IMR-90 (cell line): ENCODE data around the gene FFAR1. TPM values are rescaled to one million over a fixed set of nuclear protein-coding genes. Genes with fewer than 3 reads are reported as not detected.

ENCODE experiments used
- ATAC-seq: fragments of 200-7000 bp; cut with Tn5 transposase; 2 replicates; pipeline ENCODE4 v1.9.1; 2020; ENCODE audit warnings: low read depth, mild to moderate bottlenecking, moderate library complexity
- BruUV-seq: library from RNA; stranded (reverse); fragments of 400-500 nt; replicated peaks from 2 replicates; lab custom pipeline; 2021; lab: Mats Ljungman, UMichigan
- CTCF ChIA-PET: fragments of 300-600 bp; formaldehyde crosslinking; extraction: SDS; loops from one replicate; lab custom pipeline; 2021; ENCODE audit warnings: antibody characterized with exemption; lab: Yijun Ruan, JAX
- POLR2A ChIA-PET: fragments of 300-600 bp; sonication (Branson Sonifier 250); formaldehyde crosslinking; loops from one replicate; lab custom pipeline; 2022; ENCODE audit warnings: antibody characterized with exemption; ENCODE audit not compliant: unreplicated experiment; lab: Charles Lee
- DNase-seq: peaks from one replicate; pipeline ENCODE4 v3.0.0; 2013
- H2AFZ ChIP-seq: replicated peaks from 2 replicates; pipeline ENCODE3; 2013; ENCODE audit warnings: low read length, mild to moderate bottlenecking; ENCODE audit not compliant: poor library complexity
- H2AK5ac ChIP-seq: 2 replicates; pipeline ENCODE4 v1.6.1; 2013; ENCODE audit warnings: low read depth, low read length, inconsistent platforms
- H2AK9ac ChIP-seq: replicated peaks from 2 replicates; pipeline ENCODE3; 2013; ENCODE audit warnings: mild to moderate bottlenecking, low read depth, low read length, moderate library complexity; ENCODE audit not compliant: poor library complexity
- H2BK120ac ChIP-seq: 2 replicates; pipeline ENCODE4 v1.6.1; 2013; ENCODE audit warnings: low read depth, low read length, inconsistent platforms
- H2BK15ac ChIP-seq: 3 replicates; pipeline ENCODE4 v1.6.1; 2013; ENCODE audit warnings: low read depth, low read length, inconsistent platforms
- H2BK20ac ChIP-seq: 2 replicates; pipeline ENCODE4 v1.6.1; 2013; ENCODE audit warnings: low read depth, mild to moderate bottlenecking, inconsistent platforms, low read length, moderate library complexity
- H2BK5ac ChIP-seq: 2 replicates; pipeline ENCODE4 v1.6.1; 2013; ENCODE audit warnings: mild to moderate bottlenecking, low read depth, low read length, inconsistent platforms; ENCODE audit not compliant: poor library complexity, severe bottlenecking
- H3K14ac ChIP-seq: replicated peaks from 2 replicates; pipeline ENCODE4 v1.6.1; 2013; ENCODE audit warnings: low read depth, low read length, inconsistent platforms
- H3K18ac ChIP-seq: 2 replicates; pipeline ENCODE4 v1.6.1; 2013; ENCODE audit warnings: low read depth, low read length, control low read depth
- H3K23ac ChIP-seq: 2 replicates; pipeline ENCODE4 v1.6.1; 2013; ENCODE audit warnings: low read depth, low read length, inconsistent platforms
- H3K27ac ChIP-seq: 2 replicates; pipeline ENCODE4 v1.5.1; 2013; ENCODE audit warnings: mild to moderate bottlenecking, control low read depth, low read length; ENCODE audit not compliant: insufficient read depth
- H3K27me3 ChIP-seq: 2 replicates; pipeline ENCODE4 v1.6.1; 2013; ENCODE audit warnings: low read length; ENCODE audit not compliant: control insufficient read depth, insufficient read depth
- H3K36me3 ChIP-seq: 2 replicates; pipeline ENCODE4 v1.6.1; 2013; ENCODE audit warnings: low read length, mixed read lengths; ENCODE audit not compliant: control insufficient read depth, insufficient read depth
- H3K4ac ChIP-seq: 2 replicates; pipeline ENCODE4 v1.6.1; 2013; ENCODE audit warnings: low read depth, low read length, inconsistent platforms
- H3K4me1 ChIP-seq: 2 replicates; pipeline ENCODE4 v1.6.1; 2013; ENCODE audit warnings: low read length, mixed read lengths; ENCODE audit not compliant: control insufficient read depth, insufficient read depth
- H3K4me2 ChIP-seq: 2 replicates; pipeline ENCODE4 v1.6.1; 2013; ENCODE audit warnings: low read depth, mild to moderate bottlenecking, control low read depth, low read length, moderate library complexity
- H3K4me3 ChIP-seq: 2 replicates; pipeline ENCODE4 v1.5.1; 2013; ENCODE audit warnings: low read depth, mild to moderate bottlenecking, control low read depth, low read length, moderate library complexity; ENCODE audit not compliant: insufficient read depth
- H3K56ac ChIP-seq: 2 replicates; pipeline ENCODE4 v1.6.1; 2013; ENCODE audit warnings: low read length, inconsistent platforms; ENCODE audit not compliant: insufficient read depth; ENCODE audit errors: extremely low read depth
- H3K79me1 ChIP-seq, 2 experiments: 2 replicates each; pipeline ENCODE4 v1.6.1; 2013; ENCODE audit warnings: low read length in 2 of 2, inconsistent platforms in 1 of 2, low read depth in 1 of 2
- H3K9ac ChIP-seq: 2 replicates; pipeline ENCODE4 v1.6.1; 2013; ENCODE audit warnings: low read depth, low read length, control low read depth
- H3K9me1 ChIP-seq: 2 replicates; pipeline ENCODE4 v1.6.1; 2013; ENCODE audit warnings: low read length, inconsistent platforms; ENCODE audit not compliant: insufficient read depth
- H3K9me3 ChIP-seq: 2 replicates; pipeline ENCODE4 v1.6.1; 2013; ENCODE audit warnings: low read length; ENCODE audit not compliant: control insufficient read depth, insufficient read depth
- H4K20me1 ChIP-seq: 2 replicates; pipeline ENCODE4 v1.6.1; 2013; ENCODE audit warnings: low read length, inconsistent platforms; ENCODE audit not compliant: insufficient read depth
- H4K5ac ChIP-seq: 2 replicates; pipeline ENCODE4 v1.6.1; 2013; ENCODE audit warnings: mild to moderate bottlenecking, low read depth, low read length, control low read depth
- H4K8ac ChIP-seq, 2 experiments: 2 replicates each; pipeline ENCODE4 v1.6.1; 2013; ENCODE audit warnings: low read depth in 2 of 2, low read length in 2 of 2, control low read depth in 1 of 2, inconsistent platforms in 1 of 2
- H4K91ac ChIP-seq: 2 replicates; pipeline ENCODE4 v1.6.1; 2013; ENCODE audit warnings: low read depth, low read length, inconsistent platforms; ENCODE audit not compliant: insufficient read depth
- CEBPB ChIP-seq: IDR thresholded peaks from 2 replicates; pipeline ENCODE4 v1.6.1; 2012; ENCODE audit warnings: low read depth, low read length, improper control_type of control experiment
- WGBS, 2 experiments: methylation state at CpG; one replicate each; pipeline versions ENCODE4 v1.1.5 to v1.1.7; 2013; ENCODE audit warnings: missing lambda C conversion rate in 2 of 2; ENCODE audit not compliant: insufficient read length in 1 of 2; ENCODE audit errors: extremely low coverage in 2 of 2; 5-methylcytosine and 5-hydroxymethylcytosine counted together
- dilution Hi-C: fragments of 300-500 bp; cut with HindIII; formaldehyde crosslinking; loops from one replicate; pipeline ENCODE4 v1.14.3; 2018; ENCODE audit warnings: low sequenced_read_pairs; ENCODE audit not compliant: unreplicated experiment
- in situ Hi-C: fragments of 300-500 bp; cut with MboI; formaldehyde crosslinking; loops from 3 replicates; pipeline ENCODE4 v1.14.3; 2019; ENCODE audit warnings: low sequenced_read_pairs, inconsistent platforms, mixed read lengths
- intact Hi-C: fragments of 100-400 bp; cut with micrococcal nuclease; formaldehyde crosslinking; loops from 2 replicates; pipeline ENCODE4 v1.10.0; 2022
- polyA plus RNA-seq, 3 experiments: library from polyadenylated mRNA; depleted of rRNA; stranded (reverse); fragments of >200 nt; gene quantifications; 2 replicates each; pipeline ENCODE4 v1.2.3, GENCODE V29; 2012; ENCODE audit warnings: low replicate concordance in 1 of 3
- total RNA-seq: library from RNA; depleted of rRNA; stranded (reverse); fragments of >200 nt; gene quantifications from 2 replicates; pipeline ENCODE4 v1.2.3, GENCODE V29; 2012
- TF ChIP-seq, protein P1 (sequence below): conservative IDR thresholded peaks from 2 replicates; pipeline ENCODE4 v1.5.1; 2012; ENCODE audit warnings: mild to moderate bottlenecking, low read depth, low read length, improper control_type of control experiment

FFAR1 gene
- total and polyA plus RNA-seq, 2 of the 4 experiments (the other 2 are of a cell fraction), result not detected

DNA sequence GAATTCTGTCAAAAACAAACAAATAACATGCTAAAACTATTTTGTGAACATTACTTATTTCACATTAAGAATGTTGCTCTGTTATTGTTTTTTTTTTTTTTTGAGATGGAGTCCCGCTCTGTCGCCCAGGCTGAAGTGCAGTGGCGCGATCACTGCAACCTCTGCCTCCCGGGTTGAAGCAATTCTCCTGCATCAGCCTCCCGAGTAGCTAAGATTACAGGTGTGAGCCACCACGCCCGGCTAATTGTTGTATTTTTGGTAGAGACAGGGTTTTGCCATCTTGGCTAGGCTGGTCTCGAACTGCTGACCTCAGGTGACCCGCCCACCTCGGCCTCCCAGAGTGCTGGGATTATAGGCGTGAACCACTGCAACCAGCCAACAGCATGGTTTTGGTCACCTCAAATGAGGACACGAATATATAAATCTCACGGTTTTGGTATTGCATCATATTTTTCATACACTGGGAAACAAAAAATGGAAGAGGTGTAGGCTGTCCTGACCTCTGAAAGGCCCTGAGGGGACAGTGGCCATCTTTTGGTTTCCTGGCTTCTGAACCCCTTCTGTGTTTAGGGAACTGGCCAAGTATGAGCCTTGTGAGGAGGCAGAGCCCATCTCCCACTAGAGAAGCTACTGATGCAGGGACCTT, 48.7 kb downstream of the FFAR1 start:
- H2AK5ac ChIP-seq, result no peak overlapping the region
- H4K5ac ChIP-seq, result no peak overlapping the region
- H2BK15ac ChIP-seq, result no peak overlapping the region
- WGBS, 2 experiments, result 61% methylated on average over 3 of the region's 14 CpGs; no CpG with 5 or more reads in 1 of the 2 experiments
- H3K9me1 ChIP-seq, result no peaks in the 10 kb centered on the region
- no TSS peak for BruUV-seq
- H2AK9ac ChIP-seq, result no peak overlapping the region
- peaks cover 3% of the 10 kb centered on the region; the same call in 1 of the 2 replicates for H3K27me3 ChIP-seq
- no peak overlapping the region for H4K91ac ChIP-seq
- no peaks in the 10 kb centered on the region for H3K36me3 ChIP-seq
- no peak overlapping the region for H2BK5ac ChIP-seq
- no peak for DNase-seq
- H3K9ac ChIP-seq, result no peak overlapping the region
- no peak overlapping the region for H3K4ac ChIP-seq
- CTCF ChIA-PET, result interaction anchor here (0.6 to 0.7 kb wide), 2 partner anchors 306 to 838 kb away, joined by 6 to 8 read pairs; no protein-coding TSS in a partner anchor
- in situ Hi-C loops (no loop called here), intact Hi-C loops (no loop called here), dilution Hi-C loops (no loop called here)
- H3K4me1 ChIP-seq, result no peaks in the 10 kb centered on the region
- TF ChIP-seq, protein P1, sequence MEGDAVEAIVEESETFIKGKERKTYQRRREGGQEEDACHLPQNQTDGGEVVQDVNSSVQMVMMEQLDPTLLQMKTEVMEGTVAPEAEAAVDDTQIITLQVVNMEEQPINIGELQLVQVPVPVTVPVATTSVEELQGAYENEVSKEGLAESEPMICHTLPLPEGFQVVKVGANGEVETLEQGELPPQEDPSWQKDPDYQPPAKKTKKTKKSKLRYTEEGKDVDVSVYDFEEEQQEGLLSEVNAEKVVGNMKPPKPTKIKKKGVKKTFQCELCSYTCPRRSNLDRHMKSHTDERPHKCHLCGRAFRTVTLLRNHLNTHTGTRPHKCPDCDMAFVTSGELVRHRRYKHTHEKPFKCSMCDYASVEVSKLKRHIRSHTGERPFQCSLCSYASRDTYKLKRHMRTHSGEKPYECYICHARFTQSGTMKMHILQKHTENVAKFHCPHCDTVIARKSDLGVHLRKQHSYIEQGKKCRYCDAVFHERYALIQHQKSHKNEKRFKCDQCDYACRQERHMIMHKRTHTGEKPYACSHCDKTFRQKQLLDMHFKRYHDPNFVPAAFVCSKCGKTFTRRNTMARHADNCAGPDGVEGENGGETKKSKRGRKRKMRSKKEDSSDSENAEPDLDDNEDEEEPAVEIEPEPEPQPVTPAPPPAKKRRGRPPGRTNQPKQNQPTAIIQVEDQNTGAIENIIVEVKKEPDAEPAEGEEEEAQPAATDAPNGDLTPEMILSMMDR, result no peak
- peak; percentile 51 for TF ChIP-seq CEBPB
- H3K18ac ChIP-seq, result no peak overlapping the region
- H4K20me1 ChIP-seq, result no peaks in the 10 kb centered on the region
- POLR2A ChIA-PET, result no interaction called here
- H2AFZ ChIP-seq, result no peak overlapping the region
- H4K8ac ChIP-seq, result no peak overlapping the region
- H3K4me3 ChIP-seq, result no peak overlapping the region
- no peak overlapping the region for H3K23ac ChIP-seq
- H3K79me1 ChIP-seq, result no peaks in the 10 kb centered on the region
- H3K14ac ChIP-seq, result no peak overlapping the region
- H2BK120ac ChIP-seq, result no peak overlapping the region
- no peak overlapping the region for H2BK20ac ChIP-seq
- H3K4me2 ChIP-seq, result no peak overlapping the region
- no peak overlapping the region for H3K27ac ChIP-seq
- no peaks in the 10 kb centered on the region for H3K9me3 ChIP-seq
- no peak overlapping the region for H3K56ac ChIP-seq
- ATAC-seq, result no peak
